ENCODE results near the gene SECISBP2.

DNA sequence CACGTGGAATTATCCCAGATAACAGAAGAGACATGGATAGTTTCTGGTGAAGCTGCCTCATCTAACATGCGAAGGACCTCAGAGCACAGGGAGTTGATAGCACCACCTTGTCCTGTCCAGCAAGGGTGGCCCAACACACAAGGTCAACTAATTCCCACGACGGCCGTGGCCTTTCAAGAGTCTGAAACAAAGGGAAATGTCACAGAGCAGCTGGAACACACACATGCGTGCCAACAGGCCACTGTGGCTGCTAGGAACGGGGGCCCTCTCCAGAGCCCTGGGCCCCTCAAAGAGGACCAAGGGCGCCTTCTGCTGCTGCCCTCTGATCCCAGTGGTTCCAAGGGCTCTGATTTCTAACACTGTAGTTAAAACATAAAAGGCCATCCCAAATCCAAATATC lies 50.7 kb downstream of the SECISBP2 start:
- TF ChIP-seq CTCF (IDR thresholded peaks at IDR 0.05) (no peak), POLR2A (IDR thresholded peaks at IDR 0.05) (no peak)

Measured in Peyer's patch (tissue), 4 donors.